Neuronal stem cell (in vitro differentiated cells): Measurements from ENCODE around the gene CLEC16A.

Experiments
- DNase-seq: peaks from one replicate; pipeline ENCODE4 v3.0.0-alpha.2; 2013; ENCODE audit warnings: low spot score
- H2AFZ ChIP-seq: one replicate; pipeline ENCODE4 v1.6.1; 2013; ENCODE audit warnings: mild to moderate bottlenecking, low read length, inconsistent platforms
- H2AK5ac ChIP-seq: 2 replicates; pipeline ENCODE4 v1.6.1; 2013; ENCODE audit warnings: low read depth, mild to moderate bottlenecking, inconsistent platforms, low read length, moderate library complexity, mixed read lengths
- H2BK120ac ChIP-seq: 2 replicates; pipeline ENCODE4 v1.6.1; 2013; ENCODE audit warnings: low read depth, mild to moderate bottlenecking, inconsistent platforms, low read length, moderate library complexity, mixed read lengths
- H2BK12ac ChIP-seq: one replicate; pipeline ENCODE4 v1.6.1; 2013; ENCODE audit warnings: low read length, inconsistent platforms
- H2BK15ac ChIP-seq: 2 replicates; pipeline ENCODE4 v1.6.1; 2013; ENCODE audit warnings: mild to moderate bottlenecking, low read length, inconsistent platforms, mixed read lengths
- H2BK5ac ChIP-seq: one replicate; pipeline ENCODE4 v1.6.1; 2013; ENCODE audit warnings: inconsistent platforms, mild to moderate bottlenecking, low read length, moderate library complexity
- H3K14ac ChIP-seq: one replicate; pipeline ENCODE4 v1.6.1; 2013; ENCODE audit warnings: low read length, inconsistent platforms
- H3K18ac ChIP-seq: 2 replicates; pipeline ENCODE4 v1.6.1; 2013; ENCODE audit warnings: low read length, inconsistent platforms
- H3K23ac ChIP-seq: 2 replicates; pipeline ENCODE4 v1.6.1; 2013; ENCODE audit warnings: low read depth, mild to moderate bottlenecking, mixed read lengths, low read length, inconsistent platforms; ENCODE audit not compliant: poor library complexity
- H3K27ac ChIP-seq: replicated peaks from 3 replicates; pipeline ENCODE4 v1.5.1; 2013; ENCODE audit warnings: low read length, inconsistent platforms
- H3K27me3 ChIP-seq, 3 experiments: 2 replicates each; pipeline ENCODE4 v1.6.1; 2013; ENCODE audit warnings: low read length in 3 of 3, mild to moderate bottlenecking in 2 of 3, inconsistent platforms in 1 of 3, low read depth in 1 of 3, mixed read lengths in 1 of 3, moderate library complexity in 1 of 3; ENCODE audit not compliant: control insufficient read depth in 3 of 3, insufficient read depth in 3 of 3
- H3K36me3 ChIP-seq, 2 donors: replicated peaks in 1 of 2; 2 replicates each; pipeline ENCODE4 v1.6.1; 2013; ENCODE audit warnings: low read length in 2 of 2; ENCODE audit not compliant: control insufficient read depth in 2 of 2, insufficient read depth in 2 of 2
- H3K4ac ChIP-seq: 2 replicates; pipeline ENCODE4 v1.6.1; 2013; ENCODE audit warnings: inconsistent platforms, mild to moderate bottlenecking, low read length, moderate library complexity
- H3K4me1 ChIP-seq, 2 donors: 1 replicate in 1 of 2; 2 replicates in 1 of 2; pipeline ENCODE4 v1.6.1; 2013; ENCODE audit warnings: low read length in 2 of 2, low read depth in 1 of 2; ENCODE audit not compliant: control insufficient read depth in 2 of 2, insufficient read depth in 1 of 2
- H3K4me2 ChIP-seq: one replicate; pipeline ENCODE4 v1.6.1; 2013; ENCODE audit warnings: mild to moderate bottlenecking, low read length, inconsistent platforms; ENCODE audit not compliant: insufficient read depth, poor library complexity, severe bottlenecking
- H3K4me3 ChIP-seq, 2 donors: 2 replicates each; pipeline ENCODE4 v1.5.1; 2013; ENCODE audit warnings: low read length in 2 of 2, mild to moderate bottlenecking in 2 of 2, inconsistent platforms in 1 of 2, moderate library complexity in 1 of 2
- H3K79me1 ChIP-seq: one replicate; pipeline ENCODE4 v1.6.1; 2013; ENCODE audit warnings: low read depth, mild to moderate bottlenecking, inconsistent platforms, low read length, moderate library complexity
- H3K9ac ChIP-seq: one replicate; pipeline ENCODE4 v1.6.1; 2013; ENCODE audit warnings: mild to moderate bottlenecking, low read depth, low read length, inconsistent platforms; ENCODE audit not compliant: poor library complexity
- H3K9me3 ChIP-seq, 2 donors: replicated peaks in 1 of 2; 2 replicates each; pipeline versions ENCODE3 to v1.6.1; 2013; ENCODE audit warnings: low read length in 2 of 2, mild to moderate bottlenecking in 2 of 2, inconsistent platforms in 1 of 2, low read depth in 1 of 2, mixed read lengths in 1 of 2, moderate library complexity in 1 of 2; ENCODE audit not compliant: control insufficient read depth in 2 of 2, insufficient read depth in 1 of 2
- H4K8ac ChIP-seq: one replicate; pipeline ENCODE4 v1.6.1; 2013; ENCODE audit warnings: low read depth, mild to moderate bottlenecking, inconsistent platforms, low read length, moderate library complexity
- H4K91ac ChIP-seq: one replicate; pipeline ENCODE4 v1.6.1; 2013; ENCODE audit warnings: low read length, low read depth, mild to moderate bottlenecking, inconsistent platforms; ENCODE audit not compliant: poor library complexity
- WGBS, 2 donors: extraction: QIAGEN DNeasy Blood & Tissue Kit; methylation state at CpG; one replicate each; pipeline ENCODE4 v1.1.7; 2013; ENCODE audit warnings: missing lambda C conversion rate in 2 of 2, mixed read lengths in 1 of 2; ENCODE audit not compliant: insufficient read length in 2 of 2, insufficient replicate concordance in 1 of 2; ENCODE audit errors: extremely low coverage in 2 of 2; 5-methylcytosine and 5-hydroxymethylcytosine counted together

Gene CLEC16A

DNA sequence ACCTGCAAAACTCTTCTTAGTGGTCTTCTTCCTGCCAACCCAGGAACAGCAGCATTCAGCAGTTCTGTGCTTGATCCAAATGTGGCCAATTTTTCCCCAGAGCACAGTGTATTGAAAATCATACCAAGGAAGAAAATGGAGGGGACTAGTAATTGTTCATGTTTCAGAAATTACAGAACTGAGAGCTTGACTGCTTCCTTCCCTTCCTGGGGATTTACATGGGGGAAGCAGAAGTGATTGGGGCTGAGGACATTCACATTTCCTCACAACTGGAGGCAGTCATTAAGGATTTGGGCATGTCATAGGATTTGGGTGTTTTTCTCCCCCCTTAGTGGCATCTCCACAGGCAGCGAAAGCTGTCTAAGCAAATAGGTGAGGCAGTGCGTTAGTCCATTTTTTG, 47.6 kb upstream of the CLEC16A start:
- Histone ChIP-seq H4K8ac (no peak overlapping the region), H2BK12ac (no peak overlapping the region), H3K36me3 (no peaks in the 10 kb centered on the region), H3K4me2 (no peak overlapping the region), H3K9me3 (no peaks in the 10 kb centered on the region), H3K4me3 (no peak overlapping the region), H3K18ac (no peak overlapping the region), H3K4me1 (no peaks in the 10 kb centered on the region), H2BK15ac (no peak overlapping the region), H3K79me1 (no peaks in the 10 kb centered on the region), H3K27ac (no peak overlapping the region), H4K91ac (no peak overlapping the region), H3K4ac (no peak overlapping the region), H3K9ac (no peak overlapping the region), H2BK120ac (no peak overlapping the region), H2AFZ (no peak overlapping the region), H3K14ac (no peak overlapping the region), H3K23ac (no peak overlapping the region), H2BK5ac (no peak overlapping the region), H3K27me3 (peaks cover 0 to 4% (median 0%) of the 10 kb centered on the region in 3 experiments), H2AK5ac (no peak overlapping the region)
- no peak for DNase-seq
- no CpG with 5 or more reads among the region's 2 CpGs for WGBS, 2 donors

DNA sequence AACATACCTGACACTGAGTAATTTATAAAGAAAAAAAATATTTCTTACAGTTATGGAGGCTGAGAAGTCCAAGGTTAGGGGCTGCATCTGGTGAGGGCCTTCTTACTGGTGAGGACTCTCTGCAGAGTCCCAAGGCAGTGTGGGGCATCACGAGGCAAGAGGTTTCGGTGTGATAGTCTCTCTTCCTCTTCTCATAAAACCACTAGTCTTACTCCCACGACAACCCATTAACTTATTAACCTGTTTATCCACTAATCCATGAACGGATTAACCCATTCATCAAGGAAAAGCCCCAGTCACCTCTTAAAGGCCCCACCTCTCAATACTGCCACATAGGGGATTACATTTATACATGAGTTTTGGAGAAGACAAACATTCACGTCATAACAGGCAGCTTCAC, 47.2 kb upstream of the CLEC16A start:
- Histone ChIP-seq H3K4me3 (no peak overlapping the region), H3K14ac (no peak overlapping the region), H3K4me2 (no peak overlapping the region), H2BK15ac (no peak overlapping the region), H3K27me3 (peaks cover 0 to 4% (median 0%) of the 10 kb centered on the region in 3 experiments), H4K8ac (no peak overlapping the region), H3K18ac (no peak overlapping the region), H3K9me3 (no peaks in the 10 kb centered on the region), H2BK12ac (no peak overlapping the region), H3K4ac (no peak overlapping the region), H2BK5ac (no peak overlapping the region), H3K4me1 (no peaks in the 10 kb centered on the region), H3K23ac (no peak overlapping the region), H2AFZ (no peak overlapping the region), H4K91ac (no peak overlapping the region), H3K79me1 (no peaks in the 10 kb centered on the region), H3K36me3 (no peaks in the 10 kb centered on the region), H3K27ac (no peak overlapping the region), H3K9ac (no peak overlapping the region), H2BK120ac (no peak overlapping the region), H2AK5ac (no peak overlapping the region)
- WGBS, 2 donors: no CpG with 5 or more reads among the region's 5 CpGs
- DNase-seq: no peak

DNA sequence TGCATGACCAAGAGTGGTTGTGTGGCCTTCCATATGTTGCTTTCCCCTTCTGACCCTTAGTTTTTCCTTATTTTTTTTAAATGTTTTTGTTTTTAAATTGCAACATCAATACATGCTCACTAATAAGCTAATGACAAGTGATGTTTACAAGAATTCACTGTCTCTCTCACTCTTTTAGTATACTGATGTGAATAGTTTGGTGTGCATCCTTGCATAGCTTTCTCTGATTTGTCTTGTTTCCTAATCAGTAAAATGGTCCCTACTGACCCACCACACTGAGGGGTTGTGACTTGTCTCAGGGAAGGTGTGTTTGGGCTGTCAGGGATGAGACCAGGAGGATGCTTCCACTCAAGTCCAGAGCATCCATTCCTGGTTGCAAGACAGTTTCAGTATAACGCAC, 41.4 kb upstream of the CLEC16A start:
- H3K27ac ChIP-seq: no peak overlapping the region
- no peak for DNase-seq
- no peak overlapping the region for H2AK5ac ChIP-seq
- no peak overlapping the region for H3K18ac ChIP-seq
- no peak overlapping the region for H3K4ac ChIP-seq
- no peak overlapping the region for H2BK5ac ChIP-seq
- no peak overlapping the region for H3K23ac ChIP-seq
- H2BK12ac ChIP-seq: no peak overlapping the region
- H3K9me3 ChIP-seq: no peaks in the 10 kb centered on the region
- no peak overlapping the region for H4K91ac ChIP-seq
- no peak overlapping the region for H4K8ac ChIP-seq
- H2BK120ac ChIP-seq: no peak overlapping the region
- H3K4me3 ChIP-seq: no peak overlapping the region
- no peaks in the 10 kb centered on the region for H3K27me3 ChIP-seq
- no peaks in the 10 kb centered on the region for H3K4me1 ChIP-seq
- no peaks in the 10 kb centered on the region for H3K36me3 ChIP-seq
- no CpG with 5 or more reads among the region's 1 CpG for WGBS, 2 donors
- no peak overlapping the region for H3K14ac ChIP-seq
- no peak overlapping the region for H2BK15ac ChIP-seq
- H3K79me1 ChIP-seq: no peaks in the 10 kb centered on the region
- H2AFZ ChIP-seq: no peak overlapping the region
- no peak overlapping the region for H3K9ac ChIP-seq
- H3K4me2 ChIP-seq: no peak overlapping the region

DNA sequence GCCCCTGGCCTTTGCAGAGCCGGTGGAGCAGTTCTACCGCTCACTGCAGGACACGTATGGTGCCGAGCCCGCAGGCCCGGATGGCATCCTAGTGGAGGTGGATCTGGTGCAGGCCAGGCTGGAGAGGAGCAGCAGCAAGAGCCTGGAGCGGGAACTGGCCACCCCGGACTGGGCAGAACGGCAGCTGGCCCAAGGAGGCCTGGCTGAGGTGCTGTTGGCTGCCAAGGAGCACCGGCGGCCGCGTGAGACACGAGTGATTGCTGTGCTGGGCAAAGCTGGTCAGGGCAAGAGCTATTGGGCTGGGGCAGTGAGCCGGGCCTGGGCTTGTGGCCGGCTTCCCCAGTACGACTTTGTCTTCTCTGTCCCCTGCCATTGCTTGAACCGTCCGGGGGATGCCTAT, 37.9 kb upstream of the CLEC16A start:
- WGBS, 2 donors: no CpG with 5 or more reads among the region's 19 CpGs

More for the DNA sequence above, 37.9 kb upstream of the CLEC16A start:
- no peaks in the 10 kb centered on the region for H3K9me3 ChIP-seq
- H2AK5ac ChIP-seq: peak overlapping the region; percentile 38
- no peak overlapping the region for H3K4me2 ChIP-seq
- H2BK15ac ChIP-seq: peak overlapping the region; percentile 41
- H3K14ac ChIP-seq: no peak overlapping the region
- H3K23ac ChIP-seq: peak overlapping the region; percentile 40
- no peaks in the 10 kb centered on the region for H3K4me1 ChIP-seq
- H3K27ac ChIP-seq: no peak overlapping the region
- no peak overlapping the region for H3K4me3 ChIP-seq
- no peak overlapping the region for H3K9ac ChIP-seq
- H2BK12ac ChIP-seq: no peak overlapping the region
- H4K91ac ChIP-seq: no peak overlapping the region
- DNase-seq: no peak
- no peak overlapping the region for H2AFZ ChIP-seq
- H3K36me3 ChIP-seq: no peaks in the 10 kb centered on the region
- H2BK5ac ChIP-seq: no peak overlapping the region
- H3K18ac ChIP-seq: peak overlapping the region; percentile 8
- no peaks in the 10 kb centered on the region for H3K79me1 ChIP-seq
- no peak overlapping the region for H3K4ac ChIP-seq
- H4K8ac ChIP-seq: no peak overlapping the region
- peaks cover 0 to 5% (median 0%) of the 10 kb centered on the region in 3 experiments for H3K27me3 ChIP-seq
- no peak overlapping the region for H2BK120ac ChIP-seq
